PFSK-1 (cell line): ENCODE data around the gene SYCN.

Experiments
- FOXP2 ChIP-seq: optimal IDR thresholded peaks from 2 replicates; pipeline ENCODE3; 2011; ENCODE audit warnings: borderline replicate concordance, control low read depth, inconsistent platforms; ENCODE audit not compliant: insufficient read depth; ENCODE audit errors: extremely low read length, extremely low read depth
- POLR2AphosphoS5 ChIP-seq: IDR thresholded peaks from 2 replicates; pipeline ENCODE4 v1.6.1; 2012; ENCODE audit warnings: low read depth, mild to moderate bottlenecking, control low read depth, low read length, moderate library complexity
- SIN3A ChIP-seq: IDR thresholded peaks from 2 replicates; pipeline ENCODE4 v1.6.1; 2012; ENCODE audit warnings: mild to moderate bottlenecking, low read length, moderate library complexity, borderline replicate concordance; ENCODE audit not compliant: insufficient read depth
- TAF1 ChIP-seq: IDR thresholded peaks from 2 replicates; pipeline ENCODE4 v1.6.1; 2012; ENCODE audit warnings: low read length, control low read depth, borderline replicate concordance; ENCODE audit not compliant: insufficient read depth
- TF ChIP-seq, protein P1 (sequence below), 2 experiments: IDR thresholded peaks; 2 replicates each; pipeline versions ENCODE4 v1.6.1 to v1.8.0; 2011 to 2012; ENCODE audit warnings: low read depth in 2 of 2, low read length in 2 of 2, control low read depth in 1 of 2, inconsistent platforms in 1 of 2, mild to moderate bottlenecking in 1 of 2, moderate library complexity in 1 of 2; ENCODE audit not compliant: insufficient read depth in 1 of 2

The SYCN gene

DNA sequence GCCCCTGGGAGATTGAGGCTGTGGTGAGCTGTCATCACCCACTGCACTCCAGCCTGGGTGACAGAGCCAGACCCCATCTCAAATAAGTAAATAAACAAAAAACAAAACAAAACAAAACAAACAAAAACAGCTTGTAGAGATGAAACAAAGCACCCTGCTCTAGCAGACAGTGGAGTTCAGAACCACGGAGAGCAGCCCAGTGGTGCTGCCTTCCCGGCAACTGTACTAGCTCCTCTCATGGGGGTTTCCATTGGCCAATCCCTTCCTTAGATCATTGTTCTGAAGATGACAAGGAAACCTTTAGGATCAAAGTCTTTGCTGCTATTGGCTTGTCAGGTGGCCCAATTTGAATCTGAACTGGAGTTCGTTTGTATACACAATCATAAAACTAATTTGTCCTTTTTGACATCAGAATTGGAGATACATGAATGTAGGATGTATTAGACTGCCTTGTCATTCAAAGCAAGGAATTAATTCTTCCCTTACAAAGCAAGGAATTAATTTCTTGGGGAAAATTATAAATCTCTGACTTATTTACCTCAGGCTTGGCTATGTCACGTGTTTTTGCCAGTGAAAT is 19.7 kb upstream of the SYCN start:
- TF ChIP-seq FOXP2 = no peak
- TF ChIP-seq, protein P1, sequence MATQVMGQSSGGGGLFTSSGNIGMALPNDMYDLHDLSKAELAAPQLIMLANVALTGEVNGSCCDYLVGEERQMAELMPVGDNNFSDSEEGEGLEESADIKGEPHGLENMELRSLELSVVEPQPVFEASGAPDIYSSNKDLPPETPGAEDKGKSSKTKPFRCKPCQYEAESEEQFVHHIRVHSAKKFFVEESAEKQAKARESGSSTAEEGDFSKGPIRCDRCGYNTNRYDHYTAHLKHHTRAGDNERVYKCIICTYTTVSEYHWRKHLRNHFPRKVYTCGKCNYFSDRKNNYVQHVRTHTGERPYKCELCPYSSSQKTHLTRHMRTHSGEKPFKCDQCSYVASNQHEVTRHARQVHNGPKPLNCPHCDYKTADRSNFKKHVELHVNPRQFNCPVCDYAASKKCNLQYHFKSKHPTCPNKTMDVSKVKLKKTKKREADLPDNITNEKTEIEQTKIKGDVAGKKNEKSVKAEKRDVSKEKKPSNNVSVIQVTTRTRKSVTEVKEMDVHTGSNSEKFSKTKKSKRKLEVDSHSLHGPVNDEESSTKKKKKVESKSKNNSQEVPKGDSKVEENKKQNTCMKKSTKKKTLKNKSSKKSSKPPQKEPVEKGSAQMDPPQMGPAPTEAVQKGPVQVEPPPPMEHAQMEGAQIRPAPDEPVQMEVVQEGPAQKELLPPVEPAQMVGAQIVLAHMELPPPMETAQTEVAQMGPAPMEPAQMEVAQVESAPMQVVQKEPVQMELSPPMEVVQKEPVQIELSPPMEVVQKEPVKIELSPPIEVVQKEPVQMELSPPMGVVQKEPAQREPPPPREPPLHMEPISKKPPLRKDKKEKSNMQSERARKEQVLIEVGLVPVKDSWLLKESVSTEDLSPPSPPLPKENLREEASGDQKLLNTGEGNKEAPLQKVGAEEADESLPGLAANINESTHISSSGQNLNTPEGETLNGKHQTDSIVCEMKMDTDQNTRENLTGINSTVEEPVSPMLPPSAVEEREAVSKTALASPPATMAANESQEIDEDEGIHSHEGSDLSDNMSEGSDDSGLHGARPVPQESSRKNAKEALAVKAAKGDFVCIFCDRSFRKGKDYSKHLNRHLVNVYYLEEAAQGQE (IDR thresholded peaks at IDR 0.05; ENCODE audit: insufficient read depth in 1 of 2, low read depth in 2 of 2, low read length in 2 of 2) = peak; percentile 87 to 97

DNA sequence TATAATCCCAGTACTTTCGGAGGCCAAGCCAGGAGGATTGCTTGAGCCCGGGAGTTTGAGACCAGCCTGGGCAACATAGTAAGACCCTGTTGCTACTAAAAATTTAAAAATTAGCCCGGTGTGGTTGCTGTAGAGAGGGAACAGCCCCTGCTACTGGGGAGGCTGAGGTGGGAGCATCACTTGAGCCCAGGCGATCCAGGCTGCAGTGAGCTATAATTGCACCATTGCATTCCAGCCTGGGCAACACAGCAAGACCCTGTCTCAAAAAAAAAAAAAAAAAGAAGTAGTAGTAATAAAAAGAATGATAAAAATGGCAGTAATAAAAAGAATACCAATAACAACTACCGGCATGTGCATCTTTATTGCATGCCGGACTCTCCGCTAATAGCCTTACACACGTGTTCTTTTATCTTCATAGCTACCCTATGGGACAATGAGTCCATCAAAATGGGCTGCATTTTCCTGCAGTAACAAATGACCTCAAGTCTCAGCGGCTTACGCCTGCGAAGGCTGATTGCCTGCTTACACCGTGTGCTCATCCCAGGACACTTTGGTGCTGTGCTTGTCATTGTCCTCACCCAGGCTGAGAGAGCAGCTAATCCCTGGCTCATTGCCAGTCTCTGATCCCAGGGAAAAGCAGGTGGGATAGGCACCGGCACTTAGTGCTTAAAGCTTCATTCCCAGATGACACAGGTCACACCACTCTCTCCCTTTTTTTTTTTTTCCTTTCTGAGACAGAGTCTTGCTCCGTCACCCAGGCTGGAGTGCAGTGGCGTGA is 14.4 kb upstream of the SYCN start:
- no peak for TF ChIP-seq POLR2AphosphoS5
- TF ChIP-seq TAF1 = no peak
- TF ChIP-seq, protein P1 (IDR thresholded peaks at IDR 0.05; ENCODE audit: insufficient read depth in 1 of 2, low read depth in 2 of 2, low read length in 2 of 2) = no peak
- TF ChIP-seq FOXP2 = no peak
- no peak for TF ChIP-seq SIN3A

DNA sequence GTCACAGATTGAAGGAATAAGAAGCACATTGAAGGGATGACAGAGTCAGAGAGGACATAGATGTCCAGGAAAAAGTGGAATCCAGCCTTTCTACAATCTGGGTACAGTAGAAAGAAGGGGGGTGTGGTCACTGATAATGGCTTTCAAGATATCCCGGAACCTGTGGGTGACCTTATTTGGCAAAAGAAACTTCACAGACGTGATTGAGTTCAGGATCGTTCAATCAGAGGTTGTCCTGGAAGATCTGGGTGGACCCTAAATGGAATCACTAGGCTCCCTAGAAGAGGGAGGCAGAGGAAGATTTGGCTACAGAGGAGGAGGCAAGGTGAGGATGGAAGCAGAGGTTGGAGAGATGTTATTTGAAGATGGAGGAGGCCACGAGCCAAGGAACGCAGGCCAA is 13.0 kb upstream of the SYCN start:
- TF ChIP-seq TAF1 (no peak), POLR2AphosphoS5 (no peak), SIN3A (no peak), FOXP2 (no peak)
- TF ChIP-seq, protein P1 (IDR thresholded peaks at IDR 0.05; ENCODE audit: insufficient read depth in 1 of 2, low read depth in 2 of 2, low read length in 2 of 2) = no peak

DNA sequence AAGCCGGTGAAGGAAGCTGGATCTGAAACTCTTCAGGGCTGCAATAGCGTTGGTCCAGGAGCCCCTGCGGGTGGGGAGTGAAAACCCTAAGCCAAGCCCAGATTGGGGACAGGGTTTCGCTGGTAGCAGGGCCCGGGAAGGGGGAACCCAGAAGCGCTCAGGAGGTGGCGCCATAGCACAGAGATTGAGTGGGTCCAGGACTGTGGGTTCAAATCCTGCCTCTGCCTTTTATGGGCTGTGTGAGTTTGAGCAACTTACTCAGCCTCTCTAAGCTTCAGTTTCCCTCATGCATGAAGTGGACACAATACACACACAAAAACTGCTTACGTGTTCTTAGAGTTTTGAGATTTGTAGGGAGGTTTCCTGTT is 8.3 kb upstream of the SYCN start:
- TF ChIP-seq POLR2AphosphoS5 = no peak
- TF ChIP-seq, protein P1 (IDR thresholded peaks at IDR 0.05; ENCODE audit: insufficient read depth in 1 of 2, low read depth in 2 of 2, low read length in 2 of 2) = no peak
- no peak for TF ChIP-seq FOXP2
- no peak for TF ChIP-seq SIN3A
- TF ChIP-seq TAF1 = no peak
